Activated CD4-positive, alpha-beta memory T cell treated with anti-CD3 and anti-CD28 coated beads, Interleukin-2, amount 10 ng/mL, durations not matched to agents 7 days and 5 days (primary cell): ENCODE measurements around the gene KCNN1. TPM values are rescaled to one million over a fixed set of nuclear protein-coding genes. Genes with fewer than 3 reads are reported as not detected.

Experiments
- CTCF ChIA-PET: fragments of 350-600 bp; sonication (Branson Sonifier 250); formaldehyde crosslinking; loops from one replicate; lab custom pipeline; 2021; ENCODE audit warnings: antibody characterized with exemption, inconsistent platforms; lab: Charles Lee
- POLR2A ChIA-PET: fragments of 350-600 bp; sonication (Branson Sonifier 250); formaldehyde crosslinking; loops from one replicate; lab custom pipeline; 2021; ENCODE audit warnings: antibody characterized with exemption; lab: Charles Lee
- DNase-seq: peaks from one replicate; pipeline ENCODE4 v3.0.0-alpha.2; 2020
- H3K27ac Mint-ChIP-seq: one replicate; pipeline ENCODE4 v1.8.0; 2021; ENCODE audit warnings: mild to moderate bottlenecking, mixed read lengths
- H3K27me3 Mint-ChIP-seq: one replicate; pipeline ENCODE4 v1.8.0; 2021; ENCODE audit warnings: mixed read lengths
- H3K36me3 Mint-ChIP-seq: one replicate; pipeline ENCODE4 v1.8.0; 2021; ENCODE audit warnings: low read depth, mixed read lengths
- H3K4me1 Mint-ChIP-seq: one replicate; pipeline ENCODE4 v1.8.0; 2021; ENCODE audit warnings: mixed read lengths
- H3K4me3 Mint-ChIP-seq: one replicate; pipeline ENCODE4 v1.8.0; 2021; ENCODE audit warnings: mild to moderate bottlenecking, mixed read lengths
- H3K9me3 Mint-ChIP-seq: one replicate; pipeline ENCODE4 v1.8.0; 2021; ENCODE audit warnings: mixed read lengths
- total RNA-seq, 2 experiments: library from RNA; stranded (reverse); gene quantifications; one replicate each; pipeline ENCODE4 v1.2.3, GENCODE V29; 2021

The KCNN1 gene
- total RNA-seq, 2 experiments from 2014 or later: not detected

- ChIA-PET POLR2A (interaction anchor here (0.7 to 2.1 kb wide), 3 partner anchors 16 to 53 kb away, joined by 3 to 10 read pairs (median 3); partner anchors contain the start of gene CCDC124), CTCF (interaction anchor here (2.8 to 6.8 kb wide), 3 partner anchors 11 to 47 kb away, joined by 16 to 55 read pairs (median 17); partner anchors contain the start of gene CCDC124)
- no peak overlapping the region for H3K27ac Mint-ChIP-seq
- H3K4me1 Mint-ChIP-seq: peaks cover 38% of the 10 kb centered on the region
- DNase-seq: no peak
- no peaks in the 10 kb centered on the region for H3K36me3 Mint-ChIP-seq
- H3K9me3 Mint-ChIP-seq: no peaks in the 10 kb centered on the region
- H3K27me3 Mint-ChIP-seq: peaks cover 50% of the 10 kb centered on the region
- peak overlapping the region; percentile 65 for H3K4me3 Mint-ChIP-seq
Observed at GRCh38 chr19:17948931-17949930, 17.7 kb upstream of the KCNN1 start.

- no peak for DNase-seq
- H3K36me3 Mint-ChIP-seq: no peaks in the 10 kb centered on the region
- ChIA-PET CTCF (no interaction called here), POLR2A (interaction anchor here (0.7 kb wide), 1 partner anchor 52 kb away, joined by 3 read pairs; no protein-coding TSS in a partner anchor)
- peaks cover 38% of the 10 kb centered on the region for H3K4me1 Mint-ChIP-seq
- peaks cover 50% of the 10 kb centered on the region for H3K27me3 Mint-ChIP-seq
- peak overlapping the region; percentile 65 for H3K4me3 Mint-ChIP-seq
- H3K27ac Mint-ChIP-seq: no peak overlapping the region
- no peaks in the 10 kb centered on the region for H3K9me3 Mint-ChIP-seq
Observed at GRCh38 chr19:17949956-17950309, 17.0 kb upstream of the KCNN1 start.

DNA sequence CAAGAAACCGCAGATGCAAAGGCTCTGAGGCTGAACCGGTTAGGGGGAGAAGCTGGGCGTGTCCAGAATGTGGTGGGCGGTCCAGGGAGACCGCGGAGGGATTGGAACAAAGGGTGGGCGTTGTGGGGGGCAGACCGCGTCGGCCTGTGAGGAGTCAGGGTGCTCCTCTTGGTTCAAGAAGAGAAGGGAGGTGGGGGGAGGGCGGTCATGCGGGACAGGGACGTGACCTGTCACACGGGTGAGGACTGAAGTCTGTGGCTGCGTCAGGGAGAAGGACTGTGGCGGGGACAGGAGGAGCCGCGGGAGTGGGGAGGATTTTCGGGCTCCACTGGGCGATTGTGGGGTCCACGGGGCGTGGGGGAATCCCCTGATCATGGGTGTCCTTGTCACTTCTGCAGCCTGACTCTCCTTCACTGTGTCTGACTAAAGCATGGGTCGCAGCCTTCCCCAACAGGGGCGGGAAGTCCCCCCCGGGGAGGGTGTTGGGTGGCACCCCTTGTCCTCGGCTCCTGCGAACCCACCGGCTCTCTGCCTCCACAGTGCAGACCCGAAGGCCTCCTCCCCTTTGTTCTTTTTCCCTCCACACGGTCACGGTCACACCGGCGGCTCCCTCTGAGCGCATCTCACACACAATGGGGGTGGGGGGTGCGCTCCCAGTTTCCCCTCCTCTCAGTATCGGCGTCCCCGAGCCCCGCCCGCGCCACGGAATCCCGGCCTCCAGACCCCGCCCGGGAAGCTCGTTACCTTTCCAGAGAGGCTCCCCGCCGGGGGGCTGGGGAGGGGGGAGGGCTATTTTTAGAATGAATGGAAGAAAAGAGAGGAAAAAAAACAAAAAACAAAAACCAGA, 16.4 kb upstream of the KCNN1 start:
- Mint-ChIP-seq H3K9me3 (no peaks in the 10 kb centered on the region), H3K27me3 (peaks cover 50% of the 10 kb centered on the region), H3K27ac (no peak overlapping the region), H3K4me3 (peak overlapping the region; percentile 65), H3K4me1 (peaks cover 38% of the 10 kb centered on the region), H3K36me3 (no peaks in the 10 kb centered on the region)
- ChIA-PET POLR2A (no interaction called here), CTCF (no interaction called here)
- DNase-seq: peak; percentile 34

- ChIA-PET CTCF (no interaction called here), POLR2A (interaction anchor here (0.7 kb wide), 1 partner anchor 18 kb away, joined by 3 read pairs; no protein-coding TSS in a partner anchor)
- Mint-ChIP-seq H3K36me3 (no peaks in the 10 kb centered on the region), H3K9me3 (no peaks in the 10 kb centered on the region), H3K4me3 (no peak overlapping the region), H3K27me3 (peaks cover 50% of the 10 kb centered on the region), H3K27ac (no peak overlapping the region), H3K4me1 (peaks cover 33% of the 10 kb centered on the region)
- DNase-seq: no peak
Observed at GRCh38 chr19:17951157-17951989, 15.5 kb upstream of the KCNN1 start.

- ChIA-PET POLR2A (interaction anchor here (0.7 kb wide), 1 partner anchor 17 kb away, joined by 3 read pairs; no protein-coding TSS in a partner anchor), CTCF (no interaction called here)
- Mint-ChIP-seq H3K27ac (no peak overlapping the region), H3K27me3 (peaks cover 56% of the 10 kb centered on the region), H3K4me3 (no peak overlapping the region), H3K4me1 (peaks cover 29% of the 10 kb centered on the region), H3K9me3 (no peaks in the 10 kb centered on the region), H3K36me3 (no peaks in the 10 kb centered on the region)
- no peak for DNase-seq
Observed at GRCh38 chr19:17951990-17952976, 14.6 kb upstream of the KCNN1 start.

DNA sequence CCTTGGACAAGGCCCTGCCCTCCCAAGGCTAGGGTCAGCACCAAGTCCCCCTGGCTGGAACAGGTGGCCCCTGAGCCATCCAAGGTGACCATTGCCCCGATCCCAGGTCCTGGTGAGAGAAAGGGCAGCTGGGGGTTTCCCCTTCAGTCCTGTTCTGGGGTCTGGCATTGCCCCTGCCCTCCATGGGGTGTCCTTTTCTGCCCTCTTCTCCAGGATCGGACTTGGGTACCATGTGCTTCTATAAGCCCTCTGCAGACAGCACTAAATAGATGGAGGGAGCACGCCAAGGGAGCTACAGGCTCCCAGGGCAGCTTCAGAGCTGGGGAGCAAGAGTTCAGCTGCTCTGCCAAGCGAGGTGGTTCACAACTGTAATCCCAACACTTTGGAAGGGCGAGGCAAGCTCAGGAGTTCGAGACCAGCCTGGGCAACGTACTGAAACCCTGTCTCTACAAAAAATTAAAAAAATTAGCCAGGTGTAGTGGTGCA, 13.5 kb upstream of the KCNN1 start:
- no peak overlapping the region for H3K4me3 Mint-ChIP-seq
- DNase-seq: no peak
- peaks cover 26% of the 10 kb centered on the region for H3K4me1 Mint-ChIP-seq
- ChIA-PET POLR2A (interaction anchor here (1.1 kb wide), 1 partner anchor 17 kb away, joined by 3 read pairs; no protein-coding TSS in a partner anchor), CTCF (no interaction called here)
- no peaks in the 10 kb centered on the region for H3K9me3 Mint-ChIP-seq
- no peak overlapping the region for H3K27ac Mint-ChIP-seq
- no peaks in the 10 kb centered on the region for H3K36me3 Mint-ChIP-seq
- peaks cover 63% of the 10 kb centered on the region for H3K27me3 Mint-ChIP-seq

DNA sequence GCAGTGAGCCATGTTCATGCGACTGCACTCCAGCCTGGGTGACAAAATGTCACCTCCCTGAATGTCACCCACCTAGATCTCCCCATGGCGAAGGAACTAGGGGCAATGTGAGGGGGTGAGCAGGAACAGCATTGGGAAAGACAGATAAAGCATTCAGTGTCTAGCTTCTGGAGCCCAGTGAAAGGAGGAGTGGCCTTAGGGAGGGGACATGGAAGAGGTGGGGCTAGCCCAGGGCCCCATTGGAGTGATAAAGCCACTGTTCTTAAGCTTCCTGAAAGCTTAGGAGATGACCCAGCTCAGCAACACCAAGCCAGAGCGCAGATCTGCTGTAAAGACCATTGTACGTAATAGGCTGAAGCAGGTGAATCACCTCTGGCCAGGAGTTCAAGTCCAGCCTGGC, 13.0 kb upstream of the KCNN1 start:
- Mint-ChIP-seq H3K27me3 (peaks cover 61% of the 10 kb centered on the region), H3K27ac (no peak overlapping the region), H3K4me3 (no peak overlapping the region), H3K9me3 (no peaks in the 10 kb centered on the region), H3K36me3 (no peaks in the 10 kb centered on the region), H3K4me1 (peaks cover 23% of the 10 kb centered on the region)
- POLR2A ChIA-PET: interaction anchor here (1.1 kb wide), 1 partner anchor 17 kb away, joined by 3 read pairs; no protein-coding TSS in a partner anchor
- CTCF ChIA-PET: interaction anchor here (1.1 kb wide), 1 partner anchor 8 kb away, joined by 4 read pairs; no protein-coding TSS in a partner anchor
- DNase-seq: no peak

DNA sequence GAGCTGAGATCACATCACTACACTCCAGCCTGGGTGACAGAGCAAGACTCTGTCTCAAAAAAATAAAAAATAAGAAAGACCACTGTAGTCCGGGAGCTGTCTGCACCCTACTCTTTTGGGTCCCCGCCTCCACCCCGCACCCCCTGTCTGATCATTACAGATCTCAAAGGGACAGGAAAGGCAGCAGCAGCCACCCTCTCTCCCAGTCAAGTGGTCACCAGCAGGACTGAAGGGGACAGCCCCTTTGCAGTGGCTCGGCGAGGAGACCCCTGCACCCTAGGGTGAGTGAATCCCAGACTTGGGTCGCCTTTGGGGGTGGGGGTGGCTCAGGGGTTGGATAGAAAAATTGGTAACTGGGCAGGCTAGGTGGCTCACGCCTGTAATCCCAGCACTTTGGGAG, 12.5 kb upstream of the KCNN1 start:
- H3K9me3 Mint-ChIP-seq: no peaks in the 10 kb centered on the region
- no peaks in the 10 kb centered on the region for H3K36me3 Mint-ChIP-seq
- H3K27ac Mint-ChIP-seq: no peak overlapping the region
- H3K27me3 Mint-ChIP-seq: peaks cover 56% of the 10 kb centered on the region
- H3K4me1 Mint-ChIP-seq: peaks cover 18% of the 10 kb centered on the region
- ChIA-PET POLR2A (interaction anchor here (1.1 kb wide), 1 partner anchor 16 kb away, joined by 3 read pairs; no protein-coding TSS in a partner anchor), CTCF (interaction anchor here (1.0 to 1.1 kb wide), 2 partner anchors 9 to 42 kb away, joined by 4 to 6 read pairs; no protein-coding TSS in a partner anchor)
- DNase-seq: no peak
- H3K4me3 Mint-ChIP-seq: no peak overlapping the region

- no peak overlapping the region for H3K4me3 Mint-ChIP-seq
- peaks cover 2% of the 10 kb centered on the region for H3K4me1 Mint-ChIP-seq
- H3K27me3 Mint-ChIP-seq: peaks cover 31% of the 10 kb centered on the region
- H3K27ac Mint-ChIP-seq: no peak overlapping the region
- H3K9me3 Mint-ChIP-seq: no peaks in the 10 kb centered on the region
- CTCF ChIA-PET: interaction anchor here (1.9 kb wide), 1 partner anchor 25 kb away, joined by 5 read pairs; the partner anchor contains the start of gene CCDC124
- no peaks in the 10 kb centered on the region for H3K36me3 Mint-ChIP-seq
- DNase-seq: no peak
- POLR2A ChIA-PET: interaction anchor here (0.6 to 1.0 kb wide), 2 partner anchors 9 to 80 kb away, joined by 3 read pairs; partner anchors contain the start of gene KCNN1
Observed at GRCh38 chr19:17957149-17957849, 9.6 kb upstream of the KCNN1 start.

GRCh38 chr19:17957885-17958284, 9.0 kb upstream of the KCNN1 start:
- Mint-ChIP-seq H3K4me1 (no peaks in the 10 kb centered on the region), H3K27me3 (peaks cover 25% of the 10 kb centered on the region), H3K4me3 (no peak overlapping the region), H3K27ac (no peak overlapping the region), H3K36me3 (no peaks in the 10 kb centered on the region), H3K9me3 (no peaks in the 10 kb centered on the region)
- ChIA-PET POLR2A (interaction anchor here (1.0 kb wide), 1 partner anchor 8 kb away, joined by 3 read pairs; the partner anchor contains the start of gene KCNN1), CTCF (interaction anchor here (1.9 kb wide), 1 partner anchor 25 kb away, joined by 5 read pairs; the partner anchor contains the start of gene CCDC124)
- DNase-seq: no peak
